Neural cell (in vitro differentiated cells): Measurements from ENCODE around the gene POU2F3. TPM values are rescaled to one million over a fixed set of nuclear protein-coding genes. Genes with fewer than 3 reads are reported as not detected.

Experiments used
- H2AFZ ChIP-seq: fragments of 200-600, 300-800 bp; sonication (generic), shearing (Covaris generic); 2 replicates; pipeline ENCODE4 v1.6.0; 2014; ENCODE audit warnings: low read depth, mild to moderate bottlenecking, antibody characterized with exemption, low read length, moderate library complexity
- H3F3A ChIP-seq: fragments of 200-600 bp; shearing (Covaris generic); 2 replicates; pipeline ENCODE4 v1.6.1; 2016; ENCODE audit warnings: mild to moderate bottlenecking, moderate library complexity, mixed read lengths, antibody characterized with exemption, low read length; ENCODE audit not compliant: insufficient read depth, poor library complexity, severe bottlenecking
- H3K27ac ChIP-seq: fragments of 200-600, 300-800 bp; sonication (generic), shearing (Covaris generic); 2 replicates; pipeline ENCODE4 v1.5.1; 2014; ENCODE audit warnings: mild to moderate bottlenecking, low read length, moderate library complexity
- H3K27me3 ChIP-seq: fragments of 300-800, 200-600 bp; sonication (generic), shearing (Covaris generic); 2 replicates; pipeline ENCODE4 v1.6.0; 2014; ENCODE audit warnings: mild to moderate bottlenecking, low read depth, low read length, moderate library complexity; ENCODE audit not compliant: insufficient read depth
- H3K36me3 ChIP-seq: fragments of 300-800, 200-600 bp; sonication (generic), shearing (Covaris generic); 2 replicates; pipeline ENCODE4 v1.5.1; 2014; ENCODE audit warnings: mild to moderate bottlenecking, antibody characterized with exemption, low read length, moderate library complexity; ENCODE audit not compliant: insufficient read depth
- H3K4me2 ChIP-seq: fragments of 300-800, 200-600 bp; sonication (generic), shearing (Covaris generic); 2 replicates; pipeline ENCODE4 v1.6.0; 2014; ENCODE audit warnings: mild to moderate bottlenecking, low read length
- H3K4me3 ChIP-seq: fragments of 300-800, 200-600 bp; sonication (generic), shearing (Covaris generic); 2 replicates; pipeline ENCODE4 v1.5.1; 2014; ENCODE audit warnings: mild to moderate bottlenecking, low read length, moderate library complexity
- H3K79me2 ChIP-seq: fragments of 200-600 bp; shearing (Covaris generic); replicated peaks from 2 replicates; pipeline ENCODE4 v1.6.0; 2014; ENCODE audit warnings: mild to moderate bottlenecking, low read length, moderate library complexity; ENCODE audit not compliant: insufficient read depth
- H3K9ac ChIP-seq: fragments of 300-800, 200-600 bp; sonication (generic), shearing (Covaris generic); 2 replicates; pipeline ENCODE4 v1.6.1; 2016; ENCODE audit warnings: mild to moderate bottlenecking, low read length, mixed read lengths
- H3K9me2 ChIP-seq: fragments of 200-600 bp; shearing (Covaris generic); 2 replicates; pipeline ENCODE4 v1.6.1; 2016; ENCODE audit warnings: mild to moderate bottlenecking, low read length, mixed read lengths; ENCODE audit not compliant: insufficient read depth
- H3K9me3 ChIP-seq: fragments of 200-600, 300-800 bp; sonication (generic), shearing (Covaris generic); 2 replicates; pipeline ENCODE4 v1.6.1; 2016; ENCODE audit warnings: mild to moderate bottlenecking, mixed run types, low read length, moderate library complexity, mixed read lengths
- H4K20me1 ChIP-seq: fragments of 200-600 bp; shearing (Covaris generic); 2 replicates; pipeline ENCODE4 v1.6.1; 2016; ENCODE audit warnings: mild to moderate bottlenecking, mixed run types; ENCODE audit not compliant: insufficient read depth
- EP300 ChIP-seq: fragments of 450-650 bp; conservative IDR thresholded peaks from 2 replicates; pipeline ENCODE4 v1.6.1; 2014; ENCODE audit warnings: antibody characterized with exemption, mild to moderate bottlenecking, moderate library complexity; ENCODE audit not compliant: poor library complexity, severe bottlenecking
- EZH2 ChIP-seq: fragments of 200-600, 300-800 bp; shearing (Covaris generic), sonication (generic); IDR thresholded peaks from 2 replicates; pipeline ENCODE4 v1.6.1; 2014; ENCODE audit warnings: antibody characterized with exemption, low read length, borderline replicate concordance, mild to moderate bottlenecking; ENCODE audit not compliant: insufficient read depth, poor library complexity, severe bottlenecking
- MXI1 ChIP-seq: fragments of 450-650 bp; conservative IDR thresholded peaks from 2 replicates; pipeline ENCODE4 v1.6.1; 2014; ENCODE audit warnings: antibody characterized with exemption, mild to moderate bottlenecking; ENCODE audit not compliant: poor library complexity, severe bottlenecking
- POLR2AphosphoS5 ChIP-seq: IDR thresholded peaks from 2 replicates; pipeline ENCODE4 v1.6.1; 2012
- RAD21 ChIP-seq: fragments of 450-650 bp; conservative IDR thresholded peaks from 2 replicates; pipeline ENCODE4 v1.6.1; 2014; ENCODE audit warnings: antibody characterized with exemption, mild to moderate bottlenecking, moderate library complexity
- REST ChIP-seq: IDR thresholded peaks from 2 replicates; pipeline ENCODE4 v1.6.1; 2012; ENCODE audit warnings: borderline replicate concordance
- SMC3 ChIP-seq: fragments of 450-650 bp; conservative IDR thresholded peaks from 2 replicates; pipeline ENCODE4 v1.6.1; 2014; ENCODE audit warnings: antibody characterized with exemption, mild to moderate bottlenecking, moderate library complexity; ENCODE audit not compliant: poor library complexity
- TAF1 ChIP-seq: IDR thresholded peaks from 2 replicates; pipeline ENCODE4 v1.6.1; 2012; ENCODE audit warnings: low read depth
- polyA plus RNA-seq: library from polyadenylated mRNA; depleted of rRNA; stranded (reverse); fragments of >200 nt; gene quantifications from 2 replicates; pipeline ENCODE4 v1.2.3, GENCODE V29; 2014
- TF ChIP-seq, protein P1 (sequence below): fragments of 450-650 bp; IDR thresholded peaks from 2 replicates; pipeline ENCODE4 v1.5.1; 2014; ENCODE audit warnings: antibody characterized with exemption, mild to moderate bottlenecking, moderate library complexity; ENCODE audit not compliant: poor library complexity, severe bottlenecking

Gene POU2F3
- polyA plus RNA-seq, 1 donor from 2014 or later, result not detected

GRCh38 chr11:120332822-120333716 lies 93.1 kb downstream of the POU2F3 start:
- Histone ChIP-seq H3F3A (no peaks in the 10 kb centered on the region), H3K4me3 (no peak overlapping the region), H3K9me2 (no peaks in the 10 kb centered on the region), H3K4me2 (no peak overlapping the region), H3K79me2 (peaks cover 8% of the 10 kb centered on the region), H3K27ac (no peak overlapping the region), H3K27me3 (no peaks in the 10 kb centered on the region), H3K36me3 (no peaks in the 10 kb centered on the region), H2AFZ (no peak overlapping the region), H3K9ac (no peak overlapping the region), H3K9me3 (no peaks in the 10 kb centered on the region), H4K20me1 (no peaks in the 10 kb centered on the region)
- TF ChIP-seq, protein P1, sequence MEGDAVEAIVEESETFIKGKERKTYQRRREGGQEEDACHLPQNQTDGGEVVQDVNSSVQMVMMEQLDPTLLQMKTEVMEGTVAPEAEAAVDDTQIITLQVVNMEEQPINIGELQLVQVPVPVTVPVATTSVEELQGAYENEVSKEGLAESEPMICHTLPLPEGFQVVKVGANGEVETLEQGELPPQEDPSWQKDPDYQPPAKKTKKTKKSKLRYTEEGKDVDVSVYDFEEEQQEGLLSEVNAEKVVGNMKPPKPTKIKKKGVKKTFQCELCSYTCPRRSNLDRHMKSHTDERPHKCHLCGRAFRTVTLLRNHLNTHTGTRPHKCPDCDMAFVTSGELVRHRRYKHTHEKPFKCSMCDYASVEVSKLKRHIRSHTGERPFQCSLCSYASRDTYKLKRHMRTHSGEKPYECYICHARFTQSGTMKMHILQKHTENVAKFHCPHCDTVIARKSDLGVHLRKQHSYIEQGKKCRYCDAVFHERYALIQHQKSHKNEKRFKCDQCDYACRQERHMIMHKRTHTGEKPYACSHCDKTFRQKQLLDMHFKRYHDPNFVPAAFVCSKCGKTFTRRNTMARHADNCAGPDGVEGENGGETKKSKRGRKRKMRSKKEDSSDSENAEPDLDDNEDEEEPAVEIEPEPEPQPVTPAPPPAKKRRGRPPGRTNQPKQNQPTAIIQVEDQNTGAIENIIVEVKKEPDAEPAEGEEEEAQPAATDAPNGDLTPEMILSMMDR, result no peak
- TF ChIP-seq EP300 (no peak), RAD21 (no peak), MXI1 (no peak), REST (no peak), TAF1 (no peak), EZH2 (no peak), SMC3 (no peak), POLR2AphosphoS5 (no peak)

- H3K79me2 ChIP-seq, result peaks cover 15% of the 10 kb centered on the region
- no peaks in the 10 kb centered on the region for H3K9me2 ChIP-seq
- no peak overlapping the region for H3K27ac ChIP-seq
- H3K27me3 ChIP-seq, result no peaks in the 10 kb centered on the region
- no peak overlapping the region for H3K4me2 ChIP-seq
- H4K20me1 ChIP-seq, result no peaks in the 10 kb centered on the region
- no peak overlapping the region for H3K9ac ChIP-seq
- no peaks in the 10 kb centered on the region for H3F3A ChIP-seq
- no peak overlapping the region for H2AFZ ChIP-seq
- no peaks in the 10 kb centered on the region for H3K9me3 ChIP-seq
- TF ChIP-seq RAD21, result no peak
- no peak for TF ChIP-seq TAF1
- TF ChIP-seq EP300, result no peak
- H3K36me3 ChIP-seq, result no peaks in the 10 kb centered on the region
- no peak overlapping the region for H3K4me3 ChIP-seq
These were observed 93.9 kb downstream of the POU2F3 start for GRCh38 chr11:120333801-120334200.
